A673 (cell line): ENCODE results near the gene NOP14. TPM values are rescaled to one million over a fixed set of nuclear protein-coding genes. Genes with fewer than 3 reads are reported as not detected.
A peak's percentile ranks its signal among the peaks of the same experiment; 100 is the strongest.
"Not testable (repeated sequence)": the region's sequence is repeated elsewhere in the genome, so short reads cannot be mapped to it uniquely, and the experiment has no call there.

Source experiments
- BruUV-seq: library from RNA; stranded (reverse); fragments of 400-500 nt; replicated peaks from 2 replicates; lab custom pipeline; 2021; lab: Mats Ljungman, UMichigan
- CTCF ChIA-PET: fragments of 300-600 bp; sonication (Branson Sonifier 250); formaldehyde crosslinking; loops from one replicate; lab custom pipeline; 2022; ENCODE audit warnings: antibody characterized with exemption; lab: Charles Lee
- POLR2A ChIA-PET: fragments of 300-600 bp; sonication (Branson Sonifier 250); formaldehyde crosslinking; loops from one replicate; lab custom pipeline; 2022; ENCODE audit warnings: antibody characterized with exemption; ENCODE audit not compliant: low non-redundant PET; lab: Charles Lee
- DNase-seq: peaks from one replicate; pipeline ENCODE4 v3.0.0-alpha.2; 2015; ENCODE audit warnings: low spot score
- H3K27ac ChIP-seq: fragments of 200-600 bp; sonication (generic); 2 replicates; pipeline ENCODE4 v1.5.1; 2016; ENCODE audit warnings: mixed run types, low read depth, mild to moderate bottlenecking, mixed read lengths, antibody characterized with exemption, low read length; ENCODE audit not compliant: poor library complexity, severe bottlenecking
- H3K27me3 ChIP-seq: fragments of 200-600 bp; sonication (generic); replicated peaks from 2 replicates; pipeline ENCODE4 v1.6.1; 2017; ENCODE audit warnings: mixed run types, low read depth, mild to moderate bottlenecking, mixed read lengths, antibody characterized with exemption, low read length; ENCODE audit not compliant: insufficient read depth, poor library complexity
- H3K36me3 ChIP-seq: fragments of 200-600 bp; sonication (generic); 2 replicates; pipeline ENCODE4 v1.6.1; 2016; ENCODE audit warnings: mixed run types, mild to moderate bottlenecking, mixed read lengths, antibody characterized with exemption, low read length; ENCODE audit not compliant: insufficient read depth, poor library complexity, severe bottlenecking
- H3K4me1 ChIP-seq: fragments of 200-600 bp; sonication (generic); 2 replicates; pipeline ENCODE4 v1.6.1; 2017; ENCODE audit warnings: mixed run types, mild to moderate bottlenecking, mixed read lengths, antibody characterized with exemption, low read length; ENCODE audit not compliant: insufficient read depth, poor library complexity, severe bottlenecking
- H3K4me3 ChIP-seq: fragments of 200-600 bp; sonication (generic); 2 replicates; pipeline ENCODE4 v1.5.1; 2016; ENCODE audit warnings: low read depth, mixed run types, mild to moderate bottlenecking, mixed read lengths, low read length; ENCODE audit not compliant: poor library complexity, severe bottlenecking
- H3K9me3 ChIP-seq: fragments of 200-600 bp; sonication (generic); 2 replicates; pipeline ENCODE4 v1.6.1; 2016; ENCODE audit warnings: mixed run types, low read depth, mild to moderate bottlenecking, mixed read lengths, antibody characterized with exemption, low read length; ENCODE audit not compliant: poor library complexity, severe bottlenecking
- EZH2 ChIP-seq: fragments of 200-600 bp; sonication (generic); IDR thresholded peaks from 2 replicates; pipeline ENCODE4 v1.6.1; 2017; ENCODE audit warnings: borderline replicate concordance, low read depth, mild to moderate bottlenecking, mixed read lengths, antibody characterized with exemption, low read length; ENCODE audit not compliant: poor library complexity, severe bottlenecking
- intact Hi-C: fragments of 100-400 bp; cut with micrococcal nuclease; formaldehyde crosslinking; loops from one replicate; pipeline ENCODE4 v1.10.0; 2022; ENCODE audit not compliant: unreplicated experiment
- total RNA-seq: library from RNA; stranded (reverse); gene quantifications from 2 replicates; pipeline ENCODE4 v1.2.3, GENCODE V29; 2021
- TF ChIP-seq, protein P1 (sequence below): fragments of 300-800, 200-600 bp; sonication (generic); conservative IDR thresholded peaks from 2 replicates; pipeline ENCODE4 v1.5.1; 2017; ENCODE audit warnings: low read depth, mild to moderate bottlenecking, antibody characterized with exemption, low read length, moderate library complexity, mixed read lengths

The NOP14 gene
- total RNA-seq, 1 experiment from 2014 or later, result 69.9 TPM

DNA sequence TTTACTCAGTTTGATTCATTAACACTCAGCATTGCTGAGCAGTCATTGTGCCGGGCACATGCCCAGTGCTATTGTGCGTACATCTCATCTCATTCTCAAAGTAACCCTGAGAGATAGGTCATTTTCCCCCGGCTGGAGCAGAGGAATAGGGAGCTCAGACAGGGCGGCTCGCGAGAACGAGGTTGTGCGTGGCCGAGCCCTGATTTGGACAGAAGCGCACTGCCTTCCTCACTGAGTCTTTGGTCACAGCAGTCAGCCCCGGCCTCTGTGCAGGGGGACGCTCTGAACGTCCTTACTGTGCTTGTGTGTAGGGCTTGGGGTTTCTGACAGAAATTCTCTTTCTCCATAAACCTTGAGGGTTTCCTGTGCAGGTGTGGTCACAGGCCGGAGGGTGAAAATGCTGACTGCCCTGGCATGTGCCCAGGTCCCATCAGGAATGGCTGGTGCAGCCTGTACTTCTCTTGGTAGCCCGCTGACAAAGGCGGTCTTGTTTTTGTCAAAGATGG lies 39.5 kb downstream of the NOP14 start:
- DNase-seq, result no peak
- no peaks in the 10 kb centered on the region for H3K27me3 ChIP-seq
- H3K36me3 ChIP-seq, result peaks cover 26% of the 10 kb centered on the region
- no peaks in the 10 kb centered on the region for H3K4me1 ChIP-seq
- CTCF ChIA-PET, result interaction anchor here (0.6 kb wide), 1 partner anchor 786 kb away, joined by 3 read pairs; no protein-coding TSS in a partner anchor
- BruUV-seq, result no TSS peak
- TF ChIP-seq, protein P1, sequence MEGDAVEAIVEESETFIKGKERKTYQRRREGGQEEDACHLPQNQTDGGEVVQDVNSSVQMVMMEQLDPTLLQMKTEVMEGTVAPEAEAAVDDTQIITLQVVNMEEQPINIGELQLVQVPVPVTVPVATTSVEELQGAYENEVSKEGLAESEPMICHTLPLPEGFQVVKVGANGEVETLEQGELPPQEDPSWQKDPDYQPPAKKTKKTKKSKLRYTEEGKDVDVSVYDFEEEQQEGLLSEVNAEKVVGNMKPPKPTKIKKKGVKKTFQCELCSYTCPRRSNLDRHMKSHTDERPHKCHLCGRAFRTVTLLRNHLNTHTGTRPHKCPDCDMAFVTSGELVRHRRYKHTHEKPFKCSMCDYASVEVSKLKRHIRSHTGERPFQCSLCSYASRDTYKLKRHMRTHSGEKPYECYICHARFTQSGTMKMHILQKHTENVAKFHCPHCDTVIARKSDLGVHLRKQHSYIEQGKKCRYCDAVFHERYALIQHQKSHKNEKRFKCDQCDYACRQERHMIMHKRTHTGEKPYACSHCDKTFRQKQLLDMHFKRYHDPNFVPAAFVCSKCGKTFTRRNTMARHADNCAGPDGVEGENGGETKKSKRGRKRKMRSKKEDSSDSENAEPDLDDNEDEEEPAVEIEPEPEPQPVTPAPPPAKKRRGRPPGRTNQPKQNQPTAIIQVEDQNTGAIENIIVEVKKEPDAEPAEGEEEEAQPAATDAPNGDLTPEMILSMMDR, result no peak
- TF ChIP-seq EZH2, result no peak
- H3K27ac ChIP-seq, result no peak overlapping the region
- H3K9me3 ChIP-seq, result no peaks in the 10 kb centered on the region
- intact Hi-C loops, result no loop called here
- POLR2A ChIA-PET, result no interaction called here
- no peak overlapping the region for H3K4me3 ChIP-seq

- CTCF ChIA-PET, result interaction anchor here (0.6 kb wide), 1 partner anchor 786 kb away, joined by 3 read pairs; no protein-coding TSS in a partner anchor
- H3K4me1 ChIP-seq, result no peaks in the 10 kb centered on the region
- no peak overlapping the region for H3K4me3 ChIP-seq
- H3K9me3 ChIP-seq, result no peaks in the 10 kb centered on the region
- TF ChIP-seq, protein P1, result no peak
- TF ChIP-seq EZH2, result no peak
- no TSS peak for BruUV-seq
- POLR2A ChIA-PET, result no interaction called here
- H3K36me3 ChIP-seq, result peaks cover 22% of the 10 kb centered on the region
- no peaks in the 10 kb centered on the region for H3K27me3 ChIP-seq
- no peak overlapping the region for H3K27ac ChIP-seq
- intact Hi-C loops, result no loop called here
- no peak for DNase-seq
These were observed 40.1 kb downstream of the NOP14 start for GRCh38 chr4:2923141-2923551.

GRCh38 chr4:2922453-2923101 lies 40.6 kb downstream of the NOP14 start:
- H3K9me3 ChIP-seq, H3K27me3 ChIP-seq, BruUV-seq, H3K4me1 ChIP-seq, CTCF ChIA-PET, H3K4me3 ChIP-seq, POLR2A ChIA-PET, intact Hi-C loops, H3K27ac ChIP-seq: not testable (repeated sequence)
- peaks cover 18% of the 10 kb centered on the region for H3K36me3 ChIP-seq
- peak; percentile 71 for DNase-seq

DNA sequence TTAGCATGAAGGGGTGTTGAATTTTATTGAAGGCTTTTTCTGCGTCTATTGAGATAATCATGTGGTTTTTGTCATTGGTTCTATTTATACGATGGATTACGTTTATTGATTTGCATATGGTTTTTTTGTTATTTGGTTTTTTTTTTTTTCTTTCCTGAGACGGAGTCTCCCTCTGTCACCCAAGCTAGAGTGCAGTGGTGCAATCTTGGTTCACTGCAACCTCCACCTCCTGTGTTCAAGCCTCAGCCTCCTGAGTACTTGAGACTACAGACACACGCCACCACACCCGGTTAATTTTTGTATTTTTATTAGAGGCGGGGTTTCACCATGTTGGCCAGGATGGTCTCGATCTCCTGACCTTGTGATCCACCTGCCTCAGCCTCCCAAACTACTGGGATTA lies 44.5 kb downstream of the NOP14 start:
- POLR2A ChIA-PET, CTCF ChIA-PET, DNase-seq, H3K9me3 ChIP-seq, H3K4me3 ChIP-seq, H3K27me3 ChIP-seq, H3K27ac ChIP-seq, intact Hi-C loops, H3K4me1 ChIP-seq, BruUV-seq: not testable (repeated sequence)
- peaks cover 15% of the 10 kb centered on the region for H3K36me3 ChIP-seq

DNA sequence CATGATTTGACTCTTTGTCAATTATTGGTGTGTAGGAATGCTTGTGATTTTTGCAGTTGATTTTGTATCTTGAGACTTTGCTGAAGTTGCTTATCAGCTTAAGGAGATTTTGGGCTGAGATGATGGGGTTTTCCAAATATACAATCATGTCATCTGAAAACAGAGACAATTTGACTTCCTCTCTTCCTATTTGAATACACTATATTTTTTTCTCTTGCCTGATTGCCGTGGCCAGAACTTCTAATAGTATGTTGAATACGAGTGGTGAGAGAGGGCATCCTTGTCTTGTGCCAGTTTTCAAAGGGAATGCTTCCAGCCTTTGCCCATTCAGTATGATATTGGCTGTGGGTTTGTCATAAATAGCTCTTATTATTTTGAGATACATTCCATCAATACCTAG lies 44.9 kb downstream of the NOP14 start:
- peaks cover 15% of the 10 kb centered on the region for H3K36me3 ChIP-seq
- POLR2A ChIA-PET, H3K27me3 ChIP-seq, H3K4me3 ChIP-seq, H3K27ac ChIP-seq, H3K4me1 ChIP-seq, DNase-seq, BruUV-seq, intact Hi-C loops, CTCF ChIA-PET, H3K9me3 ChIP-seq: not testable (repeated sequence)

DNA sequence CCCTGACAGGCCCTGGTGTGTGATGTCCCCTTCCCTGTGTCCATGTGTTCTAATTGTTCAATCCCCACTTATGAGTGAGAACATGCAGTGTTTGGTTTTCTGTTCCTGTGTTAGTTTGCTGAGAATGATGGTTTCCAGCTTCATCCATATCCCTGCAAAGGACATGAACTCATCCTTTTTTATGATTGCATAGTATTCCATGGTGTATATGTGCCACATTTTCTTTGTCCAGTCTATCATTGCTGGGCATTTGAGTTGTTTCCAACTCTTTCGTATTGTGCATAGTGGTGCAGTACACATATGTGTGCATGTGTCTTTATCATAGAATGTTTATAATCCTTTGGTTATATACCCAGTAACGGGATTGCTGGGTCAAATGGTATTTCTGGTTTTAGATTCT lies 46.5 kb downstream of the NOP14 start:
- H3K27me3 ChIP-seq, POLR2A ChIA-PET, DNase-seq, BruUV-seq, H3K9me3 ChIP-seq, H3K4me3 ChIP-seq, CTCF ChIA-PET, intact Hi-C loops, H3K4me1 ChIP-seq, H3K27ac ChIP-seq: not testable (repeated sequence)
- H3K36me3 ChIP-seq, result peaks cover 15% of the 10 kb centered on the region
